K562 (cell line): Measurements from ENCODE around the gene PREX1.

ENCODE experiments used
- CEBPB ChIP-seq: fragments of 450-650 bp; IDR thresholded peaks from 2 replicates; pipeline ENCODE4 v1.6.1; 2016; ENCODE audit warnings: missing genetic modification characterization, missing compliant biosample characterization
- EP300 ChIP-seq: IDR thresholded peaks from 2 replicates; pipeline ENCODE4 v1.6.1; 2012; ENCODE audit warnings: low read length, improper control_type of control experiment
- ETV1 ChIP-seq: fragments of 450-650 bp; conservative IDR thresholded peaks from 2 replicates; pipeline ENCODE4 v1.6.1; 2016; ENCODE audit warnings: missing genetic modification characterization, control low read depth, low read depth, missing compliant biosample characterization
- MAZ ChIP-seq, 2 experiments: fragments of 450-650 bp in 1 of 2; sonication (generic) in 1 of 2; formaldehyde crosslinking; IDR thresholded peaks in 1 of 2; conservative IDR thresholded peaks in 1 of 2; 2 replicates each; pipeline versions ENCODE4 v1.4.0 to v1.5.0; 2020; ENCODE audit warnings: mild to moderate bottlenecking in 1 of 2, missing genetic modification reagents in 1 of 2
- MXI1 ChIP-seq: IDR thresholded peaks from 2 replicates; pipeline ENCODE4 v1.6.1; 2011; ENCODE audit warnings: low read depth, mild to moderate bottlenecking, improper control_type of control experiment, low read length
- NR3C1 ChIP-seq: sonication (generic); formaldehyde crosslinking; IDR thresholded peaks from 2 replicates; pipeline ENCODE4 v1.8.1; 2022; ENCODE audit warnings: missing genetic modification reagents
- POLR2AphosphoS5 ChIP-seq: IDR thresholded peaks from 2 replicates; pipeline ENCODE4 v1.6.1; 2011; ENCODE audit warnings: mild to moderate bottlenecking, low read depth, low read length, moderate library complexity; ENCODE audit not compliant: control insufficient read depth, insufficient read depth
- SMAD3 ChIP-seq: fragments of 450-650 bp; formaldehyde crosslinking; conservative IDR thresholded peaks from 2 replicates; pipeline ENCODE4 v1.4.0; 2020; ENCODE audit warnings: mild to moderate bottlenecking
- ZNF445 ChIP-seq: fragments of 250-450 bp; sonication (Bioruptor Pico); IDR thresholded peaks from 2 replicates; pipeline ENCODE4 v1.4.0; 2020; ENCODE audit warnings: low read depth, mild to moderate bottlenecking, moderate library complexity
- TF ChIP-seq, protein P1 (sequence below): sonication (generic); formaldehyde crosslinking; IDR thresholded peaks from 2 replicates; pipeline ENCODE4 v1.8.0; 2022; ENCODE audit warnings: mild to moderate bottlenecking, missing genetic modification reagents
- TF ChIP-seq, protein P2 (sequence below), 3 experiments: IDR thresholded peaks in 2 of 3; conservative IDR thresholded peaks in 1 of 3; 2 replicates each; pipeline ENCODE4 v1.5.1; 2011 to 2012; ENCODE audit warnings: low read length in 3 of 3, mild to moderate bottlenecking in 3 of 3, control low read depth in 2 of 3, improper control_type of control experiment in 1 of 3, inconsistent platforms in 1 of 3, low read depth in 1 of 3, mixed read lengths in 1 of 3, moderate library complexity in 1 of 3; ENCODE audit not compliant: insufficient read depth in 2 of 3
- TF ChIP-seq, protein P3 (sequence below): fragments of 250-450 bp; sonication (Bioruptor Pico); IDR thresholded peaks from 2 replicates; pipeline ENCODE4 v1.6.1; 2021; ENCODE audit warnings: mild to moderate bottlenecking

DNA sequence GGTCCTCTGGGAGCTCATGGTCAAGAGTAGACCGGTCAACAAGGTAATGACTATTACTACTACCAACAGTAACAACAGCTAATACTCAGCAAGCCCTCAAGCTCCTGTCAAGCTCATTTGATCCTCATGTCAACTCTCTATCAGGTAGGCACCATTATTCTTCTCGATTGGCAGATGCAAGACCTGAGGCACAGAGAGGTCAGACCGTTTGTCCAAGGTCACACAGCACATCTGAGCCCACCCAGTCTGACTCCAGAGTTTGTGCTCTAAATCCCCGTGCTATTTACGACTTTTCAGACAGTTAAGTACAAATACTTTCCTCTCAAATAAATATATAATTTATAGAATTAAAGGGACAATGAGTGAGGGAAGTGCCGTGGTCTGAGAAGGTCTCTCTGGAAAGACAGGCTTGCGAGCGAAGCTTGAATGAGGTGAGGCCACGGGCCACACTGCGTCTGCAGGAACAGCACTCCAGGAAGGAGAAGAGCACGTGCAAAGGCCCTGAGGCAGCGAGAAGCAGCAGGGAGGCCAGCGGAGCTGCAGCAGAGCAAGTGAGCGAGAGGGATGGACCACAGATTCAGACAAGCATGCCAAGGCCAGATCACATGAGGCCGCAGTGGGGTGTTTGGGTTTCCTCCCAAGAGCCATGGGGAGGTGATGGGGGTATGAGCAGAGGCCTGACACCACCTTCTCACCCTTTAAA, 117.3 kb downstream of the PREX1 start:
- TF ChIP-seq, protein P1, sequence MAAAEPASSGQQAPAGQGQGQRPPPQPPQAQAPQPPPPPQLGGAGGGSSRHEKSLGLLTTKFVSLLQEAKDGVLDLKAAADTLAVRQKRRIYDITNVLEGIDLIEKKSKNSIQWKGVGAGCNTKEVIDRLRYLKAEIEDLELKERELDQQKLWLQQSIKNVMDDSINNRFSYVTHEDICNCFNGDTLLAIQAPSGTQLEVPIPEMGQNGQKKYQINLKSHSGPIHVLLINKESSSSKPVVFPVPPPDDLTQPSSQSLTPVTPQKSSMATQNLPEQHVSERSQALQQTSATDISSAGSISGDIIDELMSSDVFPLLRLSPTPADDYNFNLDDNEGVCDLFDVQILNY (CRISPR knock-in tag): no peak
- no peak for TF ChIP-seq ZNF445 (CRISPR knock-in tag)
- no peak for TF ChIP-seq ETV1 (tag)
- TF ChIP-seq EP300: no peak
- no peak for TF ChIP-seq POLR2AphosphoS5
- TF ChIP-seq, protein P2, sequence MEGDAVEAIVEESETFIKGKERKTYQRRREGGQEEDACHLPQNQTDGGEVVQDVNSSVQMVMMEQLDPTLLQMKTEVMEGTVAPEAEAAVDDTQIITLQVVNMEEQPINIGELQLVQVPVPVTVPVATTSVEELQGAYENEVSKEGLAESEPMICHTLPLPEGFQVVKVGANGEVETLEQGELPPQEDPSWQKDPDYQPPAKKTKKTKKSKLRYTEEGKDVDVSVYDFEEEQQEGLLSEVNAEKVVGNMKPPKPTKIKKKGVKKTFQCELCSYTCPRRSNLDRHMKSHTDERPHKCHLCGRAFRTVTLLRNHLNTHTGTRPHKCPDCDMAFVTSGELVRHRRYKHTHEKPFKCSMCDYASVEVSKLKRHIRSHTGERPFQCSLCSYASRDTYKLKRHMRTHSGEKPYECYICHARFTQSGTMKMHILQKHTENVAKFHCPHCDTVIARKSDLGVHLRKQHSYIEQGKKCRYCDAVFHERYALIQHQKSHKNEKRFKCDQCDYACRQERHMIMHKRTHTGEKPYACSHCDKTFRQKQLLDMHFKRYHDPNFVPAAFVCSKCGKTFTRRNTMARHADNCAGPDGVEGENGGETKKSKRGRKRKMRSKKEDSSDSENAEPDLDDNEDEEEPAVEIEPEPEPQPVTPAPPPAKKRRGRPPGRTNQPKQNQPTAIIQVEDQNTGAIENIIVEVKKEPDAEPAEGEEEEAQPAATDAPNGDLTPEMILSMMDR (IDR thresholded peaks at IDR 0.05 in 2 of 3, conservative IDR thresholded peaks at IDR 0.05 in 1 of 3; ENCODE audit: insufficient read depth in 2 of 3, low read depth in 1 of 3, low read length in 3 of 3): no peak
- no peak for TF ChIP-seq NR3C1 (CRISPR knock-in tag)
- TF ChIP-seq MAZ (CRISPR knock-in tag; conservative IDR thresholded peaks at IDR 0.05 in 1 of 2, IDR thresholded peaks at IDR 0.05 in 1 of 2): no peak
- no peak for TF ChIP-seq SMAD3 (CRISPR knock-in tag)
- no peak for TF ChIP-seq CEBPB (tag)
- no peak for TF ChIP-seq MXI1
- TF ChIP-seq, protein P3, sequence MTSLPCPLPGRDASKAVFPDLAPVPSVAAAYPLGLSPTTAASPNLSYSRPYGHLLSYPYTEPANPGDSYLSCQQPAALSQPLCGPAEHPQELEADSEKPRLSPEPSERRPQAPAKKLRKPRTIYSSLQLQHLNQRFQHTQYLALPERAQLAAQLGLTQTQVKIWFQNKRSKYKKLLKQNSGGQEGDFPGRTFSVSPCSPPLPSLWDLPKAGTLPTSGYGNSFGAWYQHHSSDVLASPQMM (CRISPR knock-in tag): no peak
